Fibroblast of lung (primary cell): ENCODE results near the gene POGLUT3. TPM values are rescaled to one million over a fixed set of nuclear protein-coding genes. Genes with fewer than 3 reads are reported as not detected.

Source experiments
- DNase-seq, 2 donors: peaks; one replicate each; pipeline versions ENCODE4 v3.0.0 to v3.0.0-alpha.2; 2010; ENCODE audit warnings: low read depth in 2 of 2
- H2AFZ ChIP-seq: 2 replicates; pipeline ENCODE4 v1.5.1; 2012; ENCODE audit warnings: low read length, control low read depth, inconsistent platforms
- H3K27ac ChIP-seq: 2 replicates; pipeline ENCODE4 v1.5.1; 2011; ENCODE audit warnings: low read length, control low read depth; ENCODE audit not compliant: insufficient read depth
- H3K27me3 ChIP-seq: 2 replicates; pipeline ENCODE4 v1.5.1; 2011; ENCODE audit warnings: mild to moderate bottlenecking, low read length; ENCODE audit not compliant: control insufficient read depth, insufficient read depth
- H3K36me3 ChIP-seq: 2 replicates; pipeline ENCODE4 v1.5.1; 2011; ENCODE audit warnings: low read length; ENCODE audit not compliant: control insufficient read depth, insufficient read depth
- H3K4me1 ChIP-seq: 2 replicates; pipeline ENCODE4 v1.5.1; 2011; ENCODE audit warnings: low read length; ENCODE audit not compliant: control insufficient read depth, insufficient read depth; ENCODE audit errors: extremely low read depth
- H3K4me2 ChIP-seq: 2 replicates; pipeline ENCODE4 v1.5.1; 2011; ENCODE audit warnings: low read length, control low read depth; ENCODE audit not compliant: insufficient read depth; ENCODE audit errors: extremely low read depth
- H3K4me3 ChIP-seq, 4 experiments: fragments of 200-600 bp in 1 of 4; sonication (generic) in 1 of 4; replicated peaks in 1 of 4; 2 replicates each; pipeline ENCODE4 v1.5.1; 2011 to 2016; ENCODE audit warnings: low read length in 4 of 4, low read depth in 3 of 4, mild to moderate bottlenecking in 3 of 4, control low read depth in 2 of 4, inconsistent platforms in 1 of 4, mixed read lengths in 1 of 4; ENCODE audit not compliant: insufficient read depth in 1 of 4; ENCODE audit errors: control extremely low read depth in 1 of 4
- H3K79me2 ChIP-seq: 2 replicates; pipeline ENCODE4 v1.5.1; 2012; ENCODE audit warnings: mild to moderate bottlenecking, low read length, inconsistent platforms; ENCODE audit not compliant: control insufficient read depth, insufficient read depth
- H3K9ac ChIP-seq: 2 replicates; pipeline ENCODE4 v1.5.1; 2011; ENCODE audit warnings: mild to moderate bottlenecking, low read length, control low read depth; ENCODE audit not compliant: insufficient read depth
- H3K9me3 ChIP-seq: 2 replicates; pipeline ENCODE4 v1.5.1; 2012; ENCODE audit warnings: low read depth, low read length; ENCODE audit not compliant: control insufficient read depth, insufficient read depth
- H4K20me1 ChIP-seq: 2 replicates; pipeline ENCODE4 v1.5.1; 2011; ENCODE audit warnings: low read length; ENCODE audit not compliant: control insufficient read depth, insufficient read depth; ENCODE audit errors: extremely low read depth
- EZH2 ChIP-seq: IDR thresholded peaks from 2 replicates; pipeline ENCODE4 v1.5.1; 2012; ENCODE audit warnings: low read length, control low read depth, mild to moderate bottlenecking; ENCODE audit errors: missing control alignments
- polyA plus RNA-seq, 2 donors: library from polyadenylated mRNA; depleted of rRNA in 1 of 2; stranded (reverse) in 1 of 2; unstranded in 1 of 2; fragments of >200 nt; gene quantifications; 2 replicates each; pipeline ENCODE4 v1.2.1, GENCODE V29; 2011 to 2012; ENCODE audit warnings: missing spikeins in 1 of 2
- total RNA-seq: library from RNA; depleted of rRNA; stranded (reverse); fragments of >200 nt; gene quantifications from 2 replicates; pipeline ENCODE4 v1.2.1, GENCODE V29; 2014
- TF ChIP-seq, protein P1 (sequence below), 2 donors: IDR thresholded peaks in 1 of 2; conservative IDR thresholded peaks in 1 of 2; 1 replicate in 1 of 2; 2 replicates in 1 of 2; pipeline ENCODE4 v1.5.1; 2011 to 2012; ENCODE audit warnings: low read length in 2 of 2, control low read depth in 1 of 2, inconsistent platforms in 1 of 2, low read depth in 1 of 2, mild to moderate bottlenecking in 1 of 2

Gene POGLUT3
- total and polyA plus RNA-seq, 2 donors (not counting 1 experiment from before 2014, with no cell fraction given): 41.1 to 81.0 TPM

- Histone ChIP-seq H3K4me3 (no peak overlapping the region), H3K36me3 (no peaks in the 10 kb centered on the region), H4K20me1 (no peaks in the 10 kb centered on the region), H3K4me1 (no peaks in the 10 kb centered on the region), H3K27ac (no peak overlapping the region), H3K27me3 (no peaks in the 10 kb centered on the region), H2AFZ (no peak overlapping the region), H3K9ac (no peak overlapping the region), H3K4me2 (no peak overlapping the region), H3K79me2 (no peaks in the 10 kb centered on the region), H3K9me3 (no peaks in the 10 kb centered on the region)
- DNase-seq: no peak
- TF ChIP-seq EZH2: no peak
- TF ChIP-seq, protein P1, sequence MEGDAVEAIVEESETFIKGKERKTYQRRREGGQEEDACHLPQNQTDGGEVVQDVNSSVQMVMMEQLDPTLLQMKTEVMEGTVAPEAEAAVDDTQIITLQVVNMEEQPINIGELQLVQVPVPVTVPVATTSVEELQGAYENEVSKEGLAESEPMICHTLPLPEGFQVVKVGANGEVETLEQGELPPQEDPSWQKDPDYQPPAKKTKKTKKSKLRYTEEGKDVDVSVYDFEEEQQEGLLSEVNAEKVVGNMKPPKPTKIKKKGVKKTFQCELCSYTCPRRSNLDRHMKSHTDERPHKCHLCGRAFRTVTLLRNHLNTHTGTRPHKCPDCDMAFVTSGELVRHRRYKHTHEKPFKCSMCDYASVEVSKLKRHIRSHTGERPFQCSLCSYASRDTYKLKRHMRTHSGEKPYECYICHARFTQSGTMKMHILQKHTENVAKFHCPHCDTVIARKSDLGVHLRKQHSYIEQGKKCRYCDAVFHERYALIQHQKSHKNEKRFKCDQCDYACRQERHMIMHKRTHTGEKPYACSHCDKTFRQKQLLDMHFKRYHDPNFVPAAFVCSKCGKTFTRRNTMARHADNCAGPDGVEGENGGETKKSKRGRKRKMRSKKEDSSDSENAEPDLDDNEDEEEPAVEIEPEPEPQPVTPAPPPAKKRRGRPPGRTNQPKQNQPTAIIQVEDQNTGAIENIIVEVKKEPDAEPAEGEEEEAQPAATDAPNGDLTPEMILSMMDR (conservative IDR thresholded peaks at IDR 0.05 in 1 of 2, IDR thresholded peaks at IDR 0.05 in 1 of 2; ENCODE audit: low read depth in 1 of 2, low read length in 2 of 2): no peak
Measured at GRCh38 chr11:108508653-108509593, 10.7 kb upstream of the POGLUT3 start.

DNA sequence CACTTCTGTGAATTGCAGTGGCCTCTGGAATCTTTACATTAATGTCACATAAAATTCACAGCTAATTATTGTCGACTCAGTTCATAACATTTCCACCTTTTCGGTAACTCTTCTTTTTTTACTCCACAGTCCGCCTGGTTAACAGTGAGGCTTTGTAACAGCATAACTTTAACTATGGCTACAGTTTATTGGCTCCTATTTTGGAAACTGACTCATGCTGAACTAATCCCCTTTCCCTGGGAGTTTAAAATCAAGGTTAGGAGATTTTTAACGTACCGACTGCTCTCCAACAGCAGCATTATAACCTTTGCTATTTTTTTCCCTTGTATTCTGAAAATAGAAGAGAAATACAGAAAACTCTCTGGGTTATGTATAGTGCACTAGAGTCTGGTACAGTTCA lies 3.2 kb upstream of the POGLUT3 start:
- no peaks in the 10 kb centered on the region for H3K27me3 ChIP-seq
- no peak overlapping the region for H3K27ac ChIP-seq
- no peaks in the 10 kb centered on the region for H3K36me3 ChIP-seq
- no peak overlapping the region for H2AFZ ChIP-seq
- H3K79me2 ChIP-seq: peaks cover 4% of the 10 kb centered on the region
- peaks cover 1% of the 10 kb centered on the region for H3K4me1 ChIP-seq
- no peak overlapping the region for H3K9ac ChIP-seq
- no peak overlapping the region for H3K4me3 ChIP-seq
- H3K9me3 ChIP-seq: no peaks in the 10 kb centered on the region
- TF ChIP-seq, protein P1 (conservative IDR thresholded peaks at IDR 0.05 in 1 of 2, IDR thresholded peaks at IDR 0.05 in 1 of 2; ENCODE audit: low read depth in 1 of 2, low read length in 2 of 2): no peak
- no peak overlapping the region for H3K4me2 ChIP-seq
- no peaks in the 10 kb centered on the region for H4K20me1 ChIP-seq
- peak in 1 of 2 donors; percentile 20 for DNase-seq

- no peak overlapping the region for H3K4me2 ChIP-seq
- DNase-seq: no peak
- H3K4me1 ChIP-seq: peaks cover 3% of the 10 kb centered on the region
- no peak overlapping the region for H3K9ac ChIP-seq
- H4K20me1 ChIP-seq: no peaks in the 10 kb centered on the region
- no peak for TF ChIP-seq EZH2
- TF ChIP-seq, protein P1 (conservative IDR thresholded peaks at IDR 0.05 in 1 of 2, IDR thresholded peaks at IDR 0.05 in 1 of 2; ENCODE audit: low read depth in 1 of 2, low read length in 2 of 2): no peak
- H3K9me3 ChIP-seq: no peaks in the 10 kb centered on the region
- H2AFZ ChIP-seq: no peak overlapping the region
- H3K27me3 ChIP-seq: no peaks in the 10 kb centered on the region
- peaks cover 7% of the 10 kb centered on the region for H3K79me2 ChIP-seq
- no peaks in the 10 kb centered on the region for H3K36me3 ChIP-seq
- no peak overlapping the region for H3K4me3 ChIP-seq
- no peak overlapping the region for H3K27ac ChIP-seq
Measured at GRCh38 chr11:108500721-108501120, 2.5 kb upstream of the POGLUT3 start.
